GM19372 (cell line): ENCODE measurements around the gene CARS2.
"Not testable (repeated sequence)": the region's sequence is repeated elsewhere in the genome, so short reads cannot be mapped to it uniquely, and the experiment has no call there.

Experiments
- ATAC-seq: cut with Tn5 transposase; IDR thresholded peaks from one replicate; pipeline ENCODE4 v1.9.1; 2021; ENCODE audit warnings: mild to moderate bottlenecking, low read depth, moderate library complexity; ENCODE audit not compliant: unreplicated experiment

Gene CARS2

DNA sequence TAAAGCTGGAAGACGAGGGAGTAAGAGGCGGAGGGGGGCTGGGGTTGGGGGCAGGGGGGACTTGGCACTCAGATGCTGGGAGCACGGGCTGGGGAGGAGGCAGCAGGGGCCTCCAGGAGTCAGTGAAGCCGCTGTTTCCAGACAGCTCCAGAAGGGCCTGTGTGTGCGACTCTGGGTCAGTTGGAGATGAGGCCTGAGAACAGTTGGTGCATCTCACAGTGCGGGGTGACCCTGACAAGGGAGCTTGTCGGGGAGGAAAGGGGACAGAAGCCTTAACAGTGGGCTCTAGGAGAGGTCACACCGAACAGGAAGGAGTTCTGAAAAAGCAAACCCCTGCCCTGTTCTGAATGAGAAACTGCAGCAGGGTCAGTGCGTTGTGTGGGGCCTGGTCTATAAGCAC, 79.4 kb downstream of the CARS2 start:
- ATAC-seq, result no peak

DNA sequence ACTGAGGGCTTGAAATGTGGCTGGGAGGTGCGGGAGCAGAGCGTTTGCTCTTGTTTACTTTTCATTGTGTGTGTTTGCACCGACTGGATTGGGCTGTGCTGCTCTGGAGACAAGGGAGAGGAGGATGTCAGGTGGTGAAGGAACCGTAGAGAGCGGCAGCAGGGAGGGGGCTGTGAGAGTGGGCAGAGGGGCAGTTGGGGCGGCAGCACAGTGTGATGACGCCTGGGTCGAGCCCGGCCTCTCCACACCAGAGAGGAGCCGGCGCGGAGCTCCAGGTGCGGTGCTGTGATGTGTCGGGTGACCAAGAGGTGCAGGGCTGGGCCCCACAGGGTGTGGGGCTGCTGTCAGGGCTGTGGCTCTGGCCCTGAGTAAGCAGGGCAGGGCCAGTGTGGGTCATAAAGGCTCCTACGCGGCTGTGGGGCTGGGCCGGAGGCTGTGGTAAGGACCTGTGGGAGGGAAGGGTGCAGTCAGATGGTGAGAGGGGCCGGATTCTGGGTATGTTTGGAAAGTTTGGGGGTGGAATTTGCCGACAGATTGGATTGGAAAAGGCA, 80.1 kb downstream of the CARS2 start:
- ATAC-seq, result no peak

DNA sequence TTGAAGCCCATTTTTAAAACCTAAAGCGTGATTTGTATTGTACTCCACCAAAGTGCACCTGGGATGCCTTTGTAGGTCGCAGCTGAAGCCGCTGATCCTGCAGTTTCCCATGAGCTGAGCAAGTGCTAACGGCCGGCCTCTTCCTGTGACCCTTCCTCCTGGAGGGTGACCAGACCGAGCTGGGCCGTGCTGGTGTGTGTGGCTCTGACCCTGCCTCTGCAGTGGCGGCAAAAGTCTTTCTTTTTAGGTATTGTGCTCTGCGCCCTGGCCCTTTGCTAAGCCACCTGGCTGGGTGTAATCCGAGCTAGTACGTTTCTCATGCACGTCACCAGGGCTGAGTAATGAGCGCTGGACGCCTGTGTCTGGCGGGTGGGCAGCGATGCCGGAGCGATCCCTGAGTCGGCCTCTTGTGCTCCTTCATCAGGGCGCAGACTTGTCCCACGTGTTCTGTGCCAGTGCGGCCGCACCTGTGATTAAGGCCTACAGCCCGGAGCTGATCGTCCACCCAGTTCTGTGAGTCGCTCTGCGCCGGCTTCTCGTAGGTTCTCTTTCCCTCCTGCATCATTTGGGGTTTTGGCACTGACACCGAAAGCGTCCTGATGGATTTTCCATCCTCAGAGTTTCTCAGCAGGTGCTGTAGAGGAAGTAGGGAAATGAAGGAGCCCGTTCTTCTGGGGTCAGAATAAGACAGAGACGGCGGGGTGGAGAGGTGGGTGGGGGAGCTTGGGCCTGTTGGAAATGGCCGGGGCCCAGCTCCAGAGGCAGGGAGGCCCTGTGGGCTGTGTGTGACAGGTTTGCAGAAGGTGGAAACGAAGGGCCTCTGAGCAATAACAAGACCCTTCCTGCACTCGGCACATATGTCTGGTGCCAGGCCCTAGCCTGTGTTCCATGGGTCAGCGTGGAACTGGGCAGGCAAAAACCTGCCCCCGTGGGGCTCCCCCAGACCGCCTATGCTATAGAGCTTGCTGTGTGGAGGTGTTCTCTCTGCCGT, 80.9 kb downstream of the CARS2 start:
- no peak for ATAC-seq

DNA sequence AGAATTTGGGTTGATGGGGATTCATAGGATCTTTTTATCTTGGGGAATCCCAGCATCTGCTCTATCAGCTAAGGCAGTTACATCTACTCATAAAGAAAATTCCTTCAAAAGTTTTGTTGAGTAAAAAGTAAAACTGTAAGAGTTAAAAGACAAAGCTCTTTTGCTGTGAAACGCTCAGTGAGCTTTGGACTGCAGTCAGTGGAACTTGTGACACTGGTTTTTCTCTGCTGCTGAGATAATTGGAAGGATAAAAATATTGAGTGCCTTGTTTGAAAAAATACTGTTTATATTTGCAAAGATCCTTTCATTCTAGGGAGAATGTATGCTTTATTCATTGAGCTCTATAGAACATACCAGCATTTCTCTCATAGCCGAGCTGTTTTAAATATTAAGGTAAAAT, 85.3 kb downstream of the CARS2 start:
- no peak for ATAC-seq

DNA sequence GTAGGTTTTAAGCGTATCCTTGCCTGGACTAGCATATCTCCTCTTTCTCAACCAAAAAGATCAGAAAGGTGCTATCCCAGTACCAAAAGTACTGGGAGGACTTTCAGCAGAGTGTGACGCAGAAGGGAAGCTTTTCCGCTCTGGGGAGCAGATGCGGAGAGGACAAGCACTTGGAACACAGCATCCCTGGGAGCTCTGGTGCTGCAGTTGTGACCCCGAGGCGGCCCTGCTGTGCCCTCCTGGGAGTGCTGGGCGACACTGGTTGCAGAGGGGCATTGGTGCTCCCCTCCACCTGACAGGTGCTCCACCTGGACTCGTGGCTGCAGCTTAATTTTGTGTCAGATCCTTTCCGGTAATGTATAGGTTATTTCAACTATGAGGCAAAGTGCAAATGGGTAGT, 87.1 kb downstream of the CARS2 start:
- no peak for ATAC-seq

DNA sequence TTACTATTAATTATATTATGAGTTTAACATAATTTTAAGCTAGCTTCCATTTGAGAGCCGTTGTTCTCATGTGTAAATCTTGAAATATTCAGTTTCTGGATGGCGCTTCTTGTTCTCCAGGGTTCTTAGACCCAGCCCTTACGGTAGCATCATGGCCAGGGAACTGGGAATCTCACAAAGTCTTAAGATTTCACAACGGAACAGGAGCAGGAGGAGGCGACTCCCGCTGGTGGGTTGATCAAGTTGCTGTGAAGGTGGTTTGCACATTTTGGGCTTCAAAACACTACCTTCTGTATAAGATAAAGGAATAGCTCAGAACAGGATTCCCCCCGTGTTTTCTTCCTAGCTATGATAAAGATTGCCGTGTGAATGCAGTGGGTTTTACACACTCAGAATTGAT, 87.7 kb downstream of the CARS2 start:
- no peak for ATAC-seq

DNA sequence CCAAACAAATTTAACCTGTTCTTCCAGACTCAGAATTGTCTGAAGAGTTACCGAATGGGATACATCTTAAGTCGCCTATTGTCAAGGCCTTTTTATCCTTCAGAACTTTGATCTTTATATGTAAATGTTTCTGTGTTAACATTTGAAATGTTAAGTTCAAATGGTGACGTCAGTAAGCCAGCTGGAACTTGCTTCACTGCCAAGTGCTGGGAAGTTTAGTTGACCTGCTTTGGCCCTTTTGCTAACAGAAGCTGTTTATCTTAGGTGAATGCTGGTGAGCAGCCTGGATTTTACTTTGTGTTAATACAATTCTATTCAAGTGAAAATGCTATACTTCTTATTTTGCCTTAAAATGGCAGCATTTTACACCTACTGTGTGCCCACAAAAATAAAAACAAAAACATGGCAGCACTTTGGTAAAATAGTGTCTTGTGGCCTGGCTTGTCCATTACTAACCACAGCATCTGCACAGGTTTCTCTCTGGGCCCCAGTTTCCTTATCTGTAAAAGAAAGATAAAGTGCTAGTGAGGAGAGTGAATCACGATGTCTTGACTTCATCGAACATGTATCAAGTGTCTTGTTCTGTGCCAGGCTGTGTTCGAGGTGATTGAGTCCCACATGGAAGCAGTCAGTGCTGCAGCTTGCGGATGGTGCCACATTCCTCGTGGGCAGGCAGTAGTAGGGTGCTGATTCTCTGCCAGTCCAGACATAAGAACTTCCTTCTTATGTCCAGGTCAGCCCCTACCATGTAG, 88.4 kb downstream of the CARS2 start:
- ATAC-seq, result no peak

DNA sequence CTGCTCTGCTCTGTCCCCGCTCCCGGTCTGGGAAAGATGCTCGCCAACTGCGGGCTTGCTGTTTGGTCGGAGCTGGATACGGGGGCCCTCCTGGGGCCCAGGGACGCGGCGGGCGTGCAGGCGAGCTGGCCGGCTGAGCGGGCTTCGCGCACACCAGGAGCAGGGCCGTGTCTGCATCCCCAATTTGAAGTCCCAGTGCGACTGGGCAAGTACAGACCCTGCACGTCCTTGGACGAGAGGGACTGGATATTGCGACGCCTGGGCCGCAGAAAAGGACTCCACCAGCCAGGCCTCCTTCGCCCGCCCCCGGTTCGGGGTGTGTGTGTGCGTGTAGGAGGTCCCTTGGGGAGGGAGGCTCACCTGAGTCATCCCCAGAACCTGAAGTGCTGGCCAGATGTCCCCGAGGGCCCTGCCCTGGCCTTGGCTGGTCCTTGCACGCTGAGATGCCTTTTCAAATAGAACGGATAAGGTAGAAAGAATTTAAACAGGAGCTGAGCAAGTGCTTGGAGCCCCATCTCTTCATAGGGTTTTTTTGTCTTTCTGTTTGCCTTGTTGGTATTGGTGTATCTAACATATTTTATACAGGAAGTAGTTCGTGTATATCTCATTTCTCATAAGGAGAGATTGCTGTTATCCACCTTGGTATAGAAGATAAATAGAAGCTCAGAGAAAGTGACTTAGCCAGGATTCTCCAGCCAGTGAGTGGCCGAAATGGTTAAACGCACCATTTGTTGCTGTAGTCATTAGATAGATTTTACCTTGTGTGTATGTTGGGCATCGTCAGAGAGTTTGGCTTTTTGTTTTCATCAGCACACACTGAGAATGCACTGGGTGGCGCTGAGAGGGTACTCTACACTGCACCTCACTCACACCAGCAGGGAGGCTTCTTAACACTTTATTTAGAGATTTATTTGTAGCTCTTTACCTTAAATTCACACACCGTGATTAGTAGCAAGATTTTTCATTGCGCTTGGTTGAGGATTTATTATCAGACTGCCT, 89.5 kb downstream of the CARS2 start:
- peak; percentile 43 for ATAC-seq

DNA sequence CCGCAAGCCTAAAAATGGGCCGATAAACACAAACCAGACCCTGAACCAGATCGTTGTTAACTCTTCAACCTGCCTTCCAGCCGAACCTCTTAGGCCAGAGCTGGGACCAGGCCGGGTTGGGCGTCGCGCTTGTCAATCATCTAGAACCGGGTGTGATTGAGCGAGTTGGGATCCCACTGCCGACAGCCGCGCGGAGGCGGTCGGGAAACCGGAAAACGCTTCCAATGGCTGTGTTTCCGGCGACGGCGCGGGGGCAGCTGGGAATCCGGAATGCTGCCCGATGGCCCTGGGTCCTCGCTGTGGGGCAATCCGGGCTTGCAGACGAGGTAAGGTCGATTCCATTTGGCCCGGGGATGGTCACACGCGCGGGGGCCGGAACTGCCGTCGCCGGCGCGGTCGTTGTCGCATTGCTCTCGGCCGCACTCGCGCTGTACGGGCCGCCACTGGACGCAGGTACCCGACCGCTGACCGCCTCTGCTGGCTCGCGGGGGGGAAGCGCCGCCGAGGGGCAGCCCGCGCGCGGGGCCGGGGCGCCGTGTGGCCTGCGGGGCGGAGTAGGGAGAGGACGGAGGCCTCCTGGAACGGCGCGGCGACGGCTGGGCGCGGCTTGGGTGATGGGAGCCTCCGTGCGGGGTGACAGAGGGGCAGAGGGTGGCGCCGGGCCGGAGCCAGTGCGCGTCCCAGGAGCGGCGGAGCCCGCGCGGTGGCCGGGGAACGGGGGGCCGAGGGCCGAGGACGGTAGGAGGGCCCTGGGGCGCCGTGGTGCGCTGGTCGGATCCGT, 90.4 kb downstream of the CARS2 start, which contains the start of gene NAXD:
TSS of gene NAXD (plus strand) at position 224 of the 781 bp plus-strand sequence. CDS start at position 281, 57 bp downstream.
- ATAC-seq, result peak; percentile 69

DNA sequence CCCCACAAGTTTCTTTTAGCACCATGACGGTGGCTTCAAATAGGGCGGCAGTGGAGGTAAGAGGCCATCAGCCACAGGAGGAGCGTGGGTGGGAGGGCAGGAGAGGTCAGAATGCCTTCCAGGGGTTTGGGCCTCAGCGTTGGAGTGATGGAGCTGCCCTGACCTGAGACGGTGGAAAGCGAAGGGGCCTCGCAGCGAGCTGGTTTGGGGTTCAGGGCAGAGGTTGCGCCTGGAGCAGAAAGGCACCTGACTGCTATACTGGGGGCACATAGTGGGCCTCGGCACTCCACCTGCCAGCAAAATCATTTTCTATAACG, 91.0 kb downstream of the CARS2 start:
- no peak for ATAC-seq

DNA sequence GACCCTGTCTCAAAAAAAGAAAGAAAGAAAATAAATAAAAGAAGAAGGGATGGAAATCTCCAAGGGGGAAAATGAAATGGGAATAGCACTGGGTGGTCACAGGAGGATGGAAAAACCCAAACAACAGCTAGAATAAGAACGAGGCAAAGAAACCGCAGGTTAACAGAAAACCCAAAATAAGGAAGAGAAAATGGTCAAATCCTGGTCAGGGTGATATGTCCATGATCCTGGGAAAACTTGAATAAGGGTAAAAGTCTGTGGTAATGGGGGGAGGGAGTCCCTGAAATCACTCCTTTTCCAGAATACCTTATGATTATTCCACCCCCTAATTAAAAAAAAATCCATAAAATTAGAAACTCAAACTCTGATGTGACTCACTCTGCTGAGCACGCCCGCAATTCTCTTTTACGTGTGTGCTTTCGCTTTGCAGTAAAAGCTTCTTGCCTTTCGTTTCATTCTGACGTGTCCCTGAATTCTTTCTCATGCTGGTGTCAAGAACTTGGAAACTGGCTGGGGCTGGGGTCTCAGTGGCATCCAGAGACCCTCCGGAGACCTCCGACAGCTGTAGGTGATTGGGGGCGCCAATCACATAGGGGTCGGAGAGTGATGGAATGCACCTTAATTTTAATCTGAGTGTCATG, 94.8 kb downstream of the CARS2 start:
- ATAC-seq, result peak; percentile 41

DNA sequence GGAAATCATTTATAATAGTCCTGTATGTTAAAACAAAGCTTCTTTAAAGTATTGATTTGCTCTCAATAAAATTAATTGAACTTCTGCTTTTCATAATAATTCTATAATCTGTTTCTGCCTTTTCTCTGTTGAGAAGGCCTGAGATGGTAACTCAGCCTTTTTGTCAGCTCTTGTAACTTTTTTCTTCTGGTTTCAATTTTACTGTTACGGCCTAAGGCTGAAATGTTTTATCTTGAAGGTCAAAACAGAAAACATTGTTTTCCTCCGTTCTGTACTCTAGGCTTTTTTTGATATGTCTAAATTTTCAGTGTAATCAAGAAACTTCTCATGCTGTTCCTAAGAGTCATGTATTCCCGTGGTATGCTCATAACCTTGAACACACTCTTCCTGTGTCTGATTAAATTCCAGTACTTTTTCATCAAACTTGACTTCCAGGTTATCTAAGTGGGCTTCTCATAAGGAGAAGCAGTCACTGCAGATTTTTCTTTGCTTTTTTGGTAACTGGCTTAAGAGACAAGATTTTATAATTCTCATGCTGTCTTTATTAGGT, 98.2 kb downstream of the CARS2 start:
- no peak for ATAC-seq

DNA sequence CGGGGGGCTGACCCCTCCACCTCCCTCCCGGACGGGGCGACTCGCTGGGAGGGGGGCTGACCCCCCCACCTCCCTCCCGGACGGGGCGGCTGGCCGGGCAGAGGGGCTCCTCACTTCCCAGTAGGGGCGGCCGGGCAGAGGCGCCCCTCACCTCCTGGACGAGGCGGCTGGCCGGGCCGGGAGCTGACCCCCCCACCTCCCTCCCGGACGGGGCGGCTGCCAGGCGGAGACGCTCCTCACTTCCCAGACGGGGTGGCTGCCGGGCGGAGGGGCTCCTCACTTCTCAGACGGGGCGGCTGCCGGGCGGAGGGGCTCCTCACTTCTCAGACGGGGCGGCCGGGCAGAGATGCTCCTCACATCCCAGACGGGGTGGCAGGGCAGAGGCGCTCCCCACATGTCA, 99.6 kb downstream of the CARS2 start:
- ATAC-seq, result not testable (repeated sequence)

DNA sequence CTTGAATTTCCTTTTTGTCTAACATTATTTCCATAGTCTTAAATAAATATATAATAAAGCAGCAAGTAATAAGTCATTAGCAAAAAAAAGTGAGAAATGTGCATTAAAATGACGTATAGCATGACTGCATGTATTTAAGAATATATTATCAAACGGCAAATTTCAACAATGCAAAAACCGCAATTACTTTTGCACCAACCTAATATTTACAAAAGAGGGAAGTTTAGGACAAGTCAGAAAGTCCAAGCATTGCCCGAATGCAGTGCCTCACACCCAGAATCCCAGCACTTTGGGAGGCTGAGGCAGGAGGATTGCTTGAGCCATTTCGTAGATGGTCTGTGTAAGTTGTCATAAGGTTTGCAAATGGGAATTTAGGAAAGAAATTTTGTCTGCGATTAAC, 100.8 kb downstream of the CARS2 start:
- no peak for ATAC-seq

DNA sequence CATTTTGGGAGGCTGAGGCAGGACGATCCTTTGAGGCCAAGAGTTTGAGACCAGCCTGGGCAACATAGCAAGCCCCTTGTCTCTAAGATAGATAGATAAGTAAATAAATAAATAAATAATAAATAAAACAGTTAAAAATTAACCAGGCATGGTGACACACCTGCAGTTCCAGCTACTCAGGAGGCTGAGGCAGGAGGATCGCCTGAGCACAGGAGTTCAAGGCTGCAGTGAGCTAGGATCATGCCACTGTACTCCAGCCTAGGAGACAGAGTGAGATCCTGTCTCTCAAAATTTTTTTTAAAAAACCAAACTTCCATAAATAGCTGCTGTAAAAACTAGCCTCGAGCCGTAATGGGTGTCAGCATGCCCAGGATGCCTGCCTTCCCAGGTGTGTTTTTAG, 104.9 kb downstream of the CARS2 start:
- no peak for ATAC-seq

DNA sequence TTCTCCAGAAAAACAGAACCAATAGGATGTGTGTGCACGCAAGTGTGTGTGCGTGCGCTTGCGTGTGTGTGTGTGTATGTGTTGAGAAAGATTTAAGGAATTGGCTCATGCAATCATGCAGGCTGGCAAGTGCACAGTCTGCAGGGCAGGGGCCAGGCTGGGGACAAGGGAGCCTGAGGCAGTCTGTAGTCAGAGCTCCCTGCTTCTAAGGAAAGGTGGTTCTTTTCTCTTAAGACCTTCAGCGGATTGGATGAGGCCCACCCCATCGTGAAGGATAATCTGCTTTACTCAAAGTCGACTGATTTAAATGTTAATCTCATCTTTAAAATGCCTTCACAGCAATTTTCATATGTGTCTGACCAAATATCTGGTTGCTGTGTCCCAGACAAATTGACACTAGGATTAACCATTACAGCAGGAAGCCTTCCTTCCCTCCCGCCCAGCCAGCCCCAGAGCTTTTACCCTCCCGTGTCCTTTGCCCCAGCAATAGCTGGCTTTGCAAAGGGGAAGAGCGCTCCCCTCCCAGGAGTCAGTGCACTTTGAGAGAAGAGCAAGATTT, 105.6 kb downstream of the CARS2 start:
- ATAC-seq, result no peak

DNA sequence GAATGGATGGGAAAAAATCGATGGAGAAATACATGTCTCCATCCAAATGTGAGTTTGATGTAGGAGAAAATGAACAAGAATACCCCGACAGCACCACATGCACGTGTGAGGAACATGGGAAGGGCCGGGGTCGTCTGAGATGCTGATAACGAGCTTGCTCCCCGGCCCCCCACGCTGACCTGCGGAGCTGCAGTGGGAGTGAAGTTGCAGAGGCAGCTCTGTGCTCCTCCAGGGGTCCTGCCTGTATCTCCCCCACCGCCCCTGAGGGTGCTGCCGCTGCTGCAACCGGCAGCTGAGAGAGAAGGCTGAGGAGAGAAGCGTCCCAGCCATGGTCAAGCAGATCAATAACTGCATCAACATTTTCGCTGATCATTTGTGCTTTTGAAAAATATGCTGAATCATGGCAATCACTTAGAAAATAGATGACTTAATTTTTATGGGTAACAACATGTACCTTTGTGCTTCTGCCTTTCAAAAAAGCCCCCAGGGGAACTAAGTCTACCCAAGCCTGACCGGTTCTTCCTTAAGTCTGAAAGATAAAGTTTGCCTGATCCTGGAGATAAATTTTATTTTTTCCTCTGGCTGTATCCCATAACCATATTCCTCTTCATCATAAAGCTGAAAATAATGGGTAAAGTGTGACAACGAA, 108.8 kb downstream of the CARS2 start:
- ATAC-seq, result no peak
